GM18498 (cell line): ENCODE measurements around the gene OR6B3.

Experiments used
- ATAC-seq: cut with Tn5 transposase; IDR thresholded peaks from one replicate; pipeline ENCODE4 v1.9.1; 2021; ENCODE audit warnings: mild to moderate bottlenecking, moderate library complexity; ENCODE audit not compliant: unreplicated experiment

OR6B3 gene

GRCh38 chr2:240053173-240054155 lies at the start of gene OR6B3:
Gene OR6B3, minus strand, starts transcription at chr2:240053521.
- no peak for ATAC-seq

GRCh38 chr2:240098349-240098748 lies 45.0 kb upstream of the OR6B3 start:
- no peak for ATAC-seq

GRCh38 chr2:240095556-240096523 lies 42.5 kb upstream of the OR6B3 start:
- ATAC-seq: no peak

GRCh38 chr2:240089306-240089705 lies 36.0 kb upstream of the OR6B3 start:
- no peak for ATAC-seq

- ATAC-seq: no peak
Measured at GRCh38 chr2:240086563-240086962, 33.2 kb upstream of the OR6B3 start.

GRCh38 chr2:240078631-240079030 lies 25.3 kb upstream of the OR6B3 start:
- no peak for ATAC-seq

GRCh38 chr2:240077442-240077841 lies 24.1 kb upstream of the OR6B3 start:
- ATAC-seq: no peak

- ATAC-seq: no peak
Measured at GRCh38 chr2:240074545-240074944, 21.2 kb upstream of the OR6B3 start.

GRCh38 chr2:240070907-240071306 lies 17.6 kb upstream of the OR6B3 start:
- ATAC-seq: no peak

GRCh38 chr2:240069829-240070228 lies 16.5 kb upstream of the OR6B3 start:
- no peak for ATAC-seq

GRCh38 chr2:240068193-240068592 lies 14.9 kb upstream of the OR6B3 start:
- ATAC-seq: no peak

- no peak for ATAC-seq
Measured at GRCh38 chr2:240066489-240066888, 13.2 kb upstream of the OR6B3 start.

GRCh38 chr2:240064898-240065297 lies 11.6 kb upstream of the OR6B3 start:
- no peak for ATAC-seq

GRCh38 chr2:240060977-240061591 lies 7.8 kb upstream of the OR6B3 start:
- ATAC-seq: no peak

GRCh38 chr2:240056678-240057077 lies 3.4 kb upstream of the OR6B3 start:
- ATAC-seq: no peak

GRCh38 chr2:240055177-240055917 lies 2.0 kb upstream of the OR6B3 start:
- no peak for ATAC-seq

GRCh38 chr2:240052524-240052923 lies 797 bp downstream of the OR6B3 start:
- ATAC-seq: no peak

GRCh38 chr2:240051697-240052096 lies 1.6 kb downstream of the OR6B3 start:
- ATAC-seq: no peak

GRCh38 chr2:240050278-240050677 lies 3.0 kb downstream of the OR6B3 start:
- ATAC-seq: no peak

GRCh38 chr2:240048237-240048636 lies 5.1 kb downstream of the OR6B3 start:
- ATAC-seq: no peak
